HL-60 (cell line): ENCODE data around the gene RPS6KC1.

ENCODE experiments used
- DNase-seq, 2 experiments: peaks; one replicate each; pipeline ENCODE4 v3.0.0-alpha.2; 2010 to 2020; ENCODE audit warnings: low read depth in 1 of 2, low spot score in 1 of 2
- H3K27ac ChIP-seq: fragments of 250-450 bp; sonication (Bioruptor Pico); replicated peaks from 2 replicates; pipeline ENCODE4 v1.5.1; 2020; ENCODE audit warnings: mild to moderate bottlenecking, moderate library complexity
- H3K27me3 ChIP-seq: fragments of 250-450 bp; sonication (Bioruptor Pico); 2 replicates; pipeline ENCODE4 v1.5.1; 2021; ENCODE audit warnings: mild to moderate bottlenecking, moderate library complexity; ENCODE audit not compliant: insufficient read depth, poor library complexity, severe bottlenecking
- H3K4me3 ChIP-seq: replicated peaks from 2 replicates; pipeline ENCODE4 v1.5.1; 2011; ENCODE audit warnings: mild to moderate bottlenecking, control low read depth, low read length; ENCODE audit not compliant: insufficient read depth
- CTCF ChIP-seq: IDR thresholded peaks from one replicate; pipeline ENCODE4 v1.5.1; 2011; ENCODE audit warnings: low read length, control low read depth, inconsistent platforms; ENCODE audit not compliant: insufficient read depth
- GABPA ChIP-seq: IDR thresholded peaks from 2 replicates; pipeline ENCODE4 v1.6.1; 2012; ENCODE audit warnings: low read depth
- POLR2AphosphoS5 ChIP-seq: IDR thresholded peaks from 2 replicates; pipeline ENCODE4 v1.6.1; 2012; ENCODE audit warnings: low read depth
- SPI1 ChIP-seq: IDR thresholded peaks from 2 replicates; pipeline ENCODE4 v1.6.1; 2012; ENCODE audit warnings: low read depth, mild to moderate bottlenecking, borderline replicate concordance
- TF ChIP-seq, protein P1 (sequence below): IDR thresholded peaks from 2 replicates; pipeline ENCODE4 v1.6.1; 2012; ENCODE audit warnings: low read depth; ENCODE audit not compliant: insufficient replicate concordance

Gene RPS6KC1

GRCh38 chr1:213067352-213067751 is 16.3 kb downstream of the RPS6KC1 start:
- H3K4me3 ChIP-seq, result no peak overlapping the region
- no peak for DNase-seq
- no peaks in the 10 kb centered on the region for H3K27me3 ChIP-seq
- no peak for TF ChIP-seq GABPA
- no peak for TF ChIP-seq SPI1
- no peak overlapping the region for H3K27ac ChIP-seq

GRCh38 chr1:213070406-213070805 is 19.4 kb downstream of the RPS6KC1 start:
- no peaks in the 10 kb centered on the region for H3K27me3 ChIP-seq
- DNase-seq, result peak in 1 of 2 experiments; percentile 14
- no peak overlapping the region for H3K4me3 ChIP-seq
- TF ChIP-seq GABPA, result no peak
- no peak overlapping the region for H3K27ac ChIP-seq

DNA sequence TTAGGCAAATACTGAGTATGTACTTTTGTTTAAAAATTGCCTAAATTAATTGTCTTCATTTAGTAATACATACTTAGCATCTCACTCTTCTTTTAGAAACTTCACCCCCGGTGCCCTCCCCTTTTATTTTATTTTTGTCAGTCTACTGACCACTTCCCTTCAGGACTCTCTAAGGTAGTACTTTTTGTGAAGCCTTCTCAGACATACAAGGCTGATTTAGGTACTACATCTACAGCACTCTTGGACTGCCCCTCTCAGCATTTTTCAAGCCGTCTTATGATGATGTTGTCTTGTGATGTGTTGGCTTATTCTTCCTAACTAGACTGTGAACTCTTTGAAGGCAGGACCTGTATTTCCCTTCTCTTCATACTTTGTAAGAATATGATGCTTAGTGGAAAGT is 24.7 kb downstream of the RPS6KC1 start:
- DNase-seq, result no peak
- no peak overlapping the region for H3K4me3 ChIP-seq
- no peaks in the 10 kb centered on the region for H3K27me3 ChIP-seq
- no peak overlapping the region for H3K27ac ChIP-seq
- TF ChIP-seq POLR2AphosphoS5, result no peak
- TF ChIP-seq, protein P1, sequence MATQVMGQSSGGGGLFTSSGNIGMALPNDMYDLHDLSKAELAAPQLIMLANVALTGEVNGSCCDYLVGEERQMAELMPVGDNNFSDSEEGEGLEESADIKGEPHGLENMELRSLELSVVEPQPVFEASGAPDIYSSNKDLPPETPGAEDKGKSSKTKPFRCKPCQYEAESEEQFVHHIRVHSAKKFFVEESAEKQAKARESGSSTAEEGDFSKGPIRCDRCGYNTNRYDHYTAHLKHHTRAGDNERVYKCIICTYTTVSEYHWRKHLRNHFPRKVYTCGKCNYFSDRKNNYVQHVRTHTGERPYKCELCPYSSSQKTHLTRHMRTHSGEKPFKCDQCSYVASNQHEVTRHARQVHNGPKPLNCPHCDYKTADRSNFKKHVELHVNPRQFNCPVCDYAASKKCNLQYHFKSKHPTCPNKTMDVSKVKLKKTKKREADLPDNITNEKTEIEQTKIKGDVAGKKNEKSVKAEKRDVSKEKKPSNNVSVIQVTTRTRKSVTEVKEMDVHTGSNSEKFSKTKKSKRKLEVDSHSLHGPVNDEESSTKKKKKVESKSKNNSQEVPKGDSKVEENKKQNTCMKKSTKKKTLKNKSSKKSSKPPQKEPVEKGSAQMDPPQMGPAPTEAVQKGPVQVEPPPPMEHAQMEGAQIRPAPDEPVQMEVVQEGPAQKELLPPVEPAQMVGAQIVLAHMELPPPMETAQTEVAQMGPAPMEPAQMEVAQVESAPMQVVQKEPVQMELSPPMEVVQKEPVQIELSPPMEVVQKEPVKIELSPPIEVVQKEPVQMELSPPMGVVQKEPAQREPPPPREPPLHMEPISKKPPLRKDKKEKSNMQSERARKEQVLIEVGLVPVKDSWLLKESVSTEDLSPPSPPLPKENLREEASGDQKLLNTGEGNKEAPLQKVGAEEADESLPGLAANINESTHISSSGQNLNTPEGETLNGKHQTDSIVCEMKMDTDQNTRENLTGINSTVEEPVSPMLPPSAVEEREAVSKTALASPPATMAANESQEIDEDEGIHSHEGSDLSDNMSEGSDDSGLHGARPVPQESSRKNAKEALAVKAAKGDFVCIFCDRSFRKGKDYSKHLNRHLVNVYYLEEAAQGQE, result no peak
- TF ChIP-seq CTCF, result no peak
- TF ChIP-seq GABPA, result no peak
- no peak for TF ChIP-seq SPI1

DNA sequence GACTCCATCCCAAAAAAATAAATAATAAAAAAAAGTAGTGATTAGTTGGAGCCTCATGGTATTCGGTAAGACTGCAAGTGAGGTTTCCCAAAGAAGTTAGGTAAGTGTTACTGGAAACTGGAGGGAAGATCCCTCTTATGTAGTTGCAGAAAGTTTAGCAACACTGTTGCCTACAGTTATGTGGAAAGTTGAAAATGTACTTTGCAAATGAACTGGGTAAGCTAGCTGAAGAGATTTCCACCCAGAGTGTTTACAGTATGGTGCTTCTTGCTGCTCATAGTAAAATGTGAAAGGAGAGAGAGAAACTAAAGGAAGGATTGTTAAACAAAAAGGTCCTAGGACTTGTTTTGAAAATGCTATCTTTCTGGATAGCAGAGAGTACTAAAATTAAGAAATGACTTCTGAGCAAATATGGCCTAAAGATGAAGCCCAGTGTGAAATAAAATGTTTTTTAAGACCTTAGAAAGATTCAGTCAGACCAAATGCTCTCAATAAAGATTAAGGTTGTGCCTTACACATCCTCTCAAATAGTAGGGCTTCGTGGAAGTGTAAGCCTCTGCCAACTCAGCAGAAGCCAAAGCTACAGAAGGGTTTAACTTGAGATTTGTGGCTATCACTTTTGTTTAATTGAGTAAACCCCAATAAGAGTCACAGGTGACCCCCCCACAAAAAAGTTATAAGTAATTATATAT is 31.5 kb downstream of the RPS6KC1 start:
- H3K27ac ChIP-seq, result no peak overlapping the region
- TF ChIP-seq, protein P1, result no peak
- TF ChIP-seq POLR2AphosphoS5, result no peak
- TF ChIP-seq CTCF, result no peak
- TF ChIP-seq GABPA, result no peak
- TF ChIP-seq SPI1, result no peak
- no peak overlapping the region for H3K4me3 ChIP-seq

GRCh38 chr1:213083112-213083445 is 32.0 kb downstream of the RPS6KC1 start:
- Histone ChIP-seq H3K4me3 (no peak overlapping the region), H3K27ac (no peak overlapping the region), H3K27me3 (no peaks in the 10 kb centered on the region)
- TF ChIP-seq CTCF (no peak), SPI1 (no peak), POLR2AphosphoS5 (no peak), GABPA (no peak)
- TF ChIP-seq, protein P1, result no peak
- DNase-seq, result no peak

More for the DNA sequence above, 31.5 kb downstream of the RPS6KC1 start:
- no peak for DNase-seq
- no peaks in the 10 kb centered on the region for H3K27me3 ChIP-seq
